Activated naive CD8-positive, alpha-beta T cell treated with anti-CD3 and anti-CD28 coated beads, Interleukin-2, amount 50 U/mL, for 24 hours (primary cell): ENCODE measurements around the gene CHST15.

Experiments used
- ATAC-seq: fragments of 150-1000 bp; cut with Tn5 transposase; one replicate; pipeline ENCODE4 v1.10.0; 2021
- DNase-seq: peaks from one replicate; pipeline ENCODE4 v3.0.0; 2021
- H3K27ac Mint-ChIP-seq: one replicate; pipeline ENCODE4 v1.8.0; 2021; ENCODE audit warnings: mild to moderate bottlenecking, mixed read lengths
- H3K27me3 Mint-ChIP-seq: one replicate; pipeline ENCODE4 v1.8.0; 2021; ENCODE audit warnings: mixed read lengths
- H3K36me3 Mint-ChIP-seq: one replicate; pipeline ENCODE4 v1.8.0; 2021; ENCODE audit warnings: low read depth, mixed read lengths
- H3K4me1 Mint-ChIP-seq: one replicate; pipeline ENCODE4 v1.8.0; 2021; ENCODE audit warnings: mixed read lengths
- H3K4me3 Mint-ChIP-seq: one replicate; pipeline ENCODE4 v1.8.0; 2021; ENCODE audit warnings: mild to moderate bottlenecking, moderate library complexity, mixed read lengths
- H3K9me3 Mint-ChIP-seq: one replicate; pipeline ENCODE4 v1.8.0; 2021; ENCODE audit warnings: mixed read lengths

The CHST15 gene

GRCh38 chr10:123994417-123995081, 98.8 kb downstream of the CHST15 start:
- Mint-ChIP-seq H3K27ac (no peak overlapping the region), H3K9me3 (no peaks in the 10 kb centered on the region), H3K36me3 (no peaks in the 10 kb centered on the region), H3K4me1 (peaks cover 15% of the 10 kb centered on the region), H3K4me3 (no peak overlapping the region), H3K27me3 (peaks cover 64% of the 10 kb centered on the region)
- DNase-seq (peak; percentile 84), ATAC-seq (peak; percentile 66)

DNA sequence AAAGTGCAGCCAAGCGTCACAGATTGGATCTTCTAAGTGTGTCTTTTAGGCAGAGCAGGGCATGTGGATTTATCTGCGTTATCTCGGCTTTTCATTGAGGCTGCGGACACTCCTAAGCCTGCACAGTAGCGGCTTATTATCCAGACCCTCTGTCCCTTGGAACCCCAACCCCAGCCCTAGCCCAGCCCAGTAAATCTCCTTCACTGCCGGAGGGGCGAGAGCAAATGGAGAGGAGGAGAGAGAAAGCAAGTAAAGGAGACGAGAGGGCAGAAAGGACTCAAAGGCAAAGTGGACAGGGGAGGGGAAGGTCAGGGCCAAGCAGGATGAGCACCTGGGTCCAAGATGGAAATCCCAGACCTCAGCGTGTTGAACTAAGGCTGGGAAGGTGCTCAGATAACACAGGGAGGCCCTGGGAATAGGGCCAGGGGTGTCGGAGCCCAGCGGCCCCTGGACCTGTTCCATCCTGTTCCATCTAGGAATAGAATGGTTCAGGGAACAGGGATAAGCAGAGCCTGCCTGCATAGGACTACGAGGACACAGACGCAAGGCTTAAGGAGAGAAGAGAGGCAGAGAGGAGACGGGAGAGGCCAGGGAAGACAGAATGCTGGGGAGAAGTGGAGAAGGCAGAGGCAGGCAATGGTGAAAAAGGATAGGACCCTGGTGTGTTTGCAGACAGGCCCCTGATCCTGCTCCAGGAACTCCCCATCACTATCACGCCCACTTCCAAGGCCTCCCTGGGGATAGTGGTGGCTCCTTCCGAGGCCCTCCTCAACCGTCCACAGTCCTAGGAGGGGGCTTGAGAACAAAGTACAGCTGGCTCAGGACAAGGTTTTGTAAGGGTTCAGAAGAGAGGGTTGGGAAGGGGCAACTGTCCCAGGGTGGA, 99.6 kb downstream of the CHST15 start:
- no peak for ATAC-seq
- Mint-ChIP-seq H3K4me1 (peaks cover 15% of the 10 kb centered on the region), H3K36me3 (no peaks in the 10 kb centered on the region), H3K27me3 (peaks cover 72% of the 10 kb centered on the region), H3K9me3 (no peaks in the 10 kb centered on the region), H3K4me3 (no peak overlapping the region), H3K27ac (no peak overlapping the region)
- DNase-seq = no peak

DNA sequence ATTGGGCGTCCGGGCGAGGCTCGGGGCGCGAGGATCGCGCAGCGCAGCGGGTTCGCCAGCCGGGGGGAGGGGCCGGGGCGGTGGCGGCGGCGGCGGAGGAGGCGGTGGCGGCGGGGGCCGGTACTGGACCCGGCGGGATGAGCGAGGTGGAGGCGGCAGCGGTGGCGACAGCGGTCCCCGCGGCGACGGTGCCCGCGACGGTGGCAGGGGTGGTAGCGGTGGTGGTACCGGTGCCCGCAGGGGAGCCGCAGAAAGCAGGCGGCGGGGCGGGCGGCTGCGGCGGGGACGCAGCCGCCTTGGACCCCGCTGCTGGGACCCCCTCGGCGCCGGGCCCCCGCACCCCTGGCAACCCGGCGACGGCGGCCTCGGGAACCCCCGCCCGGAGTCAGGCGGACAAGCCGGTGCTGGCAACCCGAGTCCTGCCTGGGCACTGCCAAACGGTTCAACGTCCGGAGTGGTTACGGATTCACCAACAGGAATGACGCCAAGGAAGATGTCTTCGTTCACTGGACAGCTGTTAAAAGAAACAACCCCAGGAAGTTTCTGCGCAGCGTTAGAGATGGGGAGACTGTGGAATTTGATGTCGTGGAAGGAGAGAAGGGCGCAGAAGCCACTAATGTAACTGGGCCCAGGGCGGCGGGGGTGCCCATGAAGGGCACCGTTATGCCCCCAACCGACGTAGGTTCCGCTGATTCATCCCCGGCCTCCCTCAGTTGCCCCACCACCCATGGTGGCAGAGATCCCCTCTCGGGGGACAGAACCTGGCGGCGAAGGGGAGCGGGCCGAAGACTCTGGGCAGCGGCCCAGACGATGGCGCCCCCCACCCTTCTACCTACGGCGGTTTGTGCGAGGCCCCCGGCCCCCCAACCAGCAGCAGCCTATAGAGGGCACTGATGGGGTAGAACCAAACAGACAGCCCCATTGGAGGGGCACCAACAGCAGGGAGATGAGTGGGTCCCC, 101.5 kb downstream of the CHST15 start:
- Mint-ChIP-seq H3K9me3 (no peaks in the 10 kb centered on the region), H3K4me1 (peaks cover 15% of the 10 kb centered on the region), H3K27ac (no peak overlapping the region), H3K36me3 (no peaks in the 10 kb centered on the region), H3K4me3 (no peak overlapping the region), H3K27me3 (peaks cover 68% of the 10 kb centered on the region)
- ATAC-seq (no peak), DNase-seq (no peak)

- Mint-ChIP-seq H3K27me3 (peaks cover 60% of the 10 kb centered on the region), H3K4me3 (no peak overlapping the region), H3K4me1 (peaks cover 15% of the 10 kb centered on the region), H3K9me3 (no peaks in the 10 kb centered on the region), H3K27ac (no peak overlapping the region), H3K36me3 (no peaks in the 10 kb centered on the region)
- DNase-seq = no peak
- ATAC-seq = no peak
Observed at GRCh38 chr10:123990889-123991288, 102.5 kb downstream of the CHST15 start.

DNA sequence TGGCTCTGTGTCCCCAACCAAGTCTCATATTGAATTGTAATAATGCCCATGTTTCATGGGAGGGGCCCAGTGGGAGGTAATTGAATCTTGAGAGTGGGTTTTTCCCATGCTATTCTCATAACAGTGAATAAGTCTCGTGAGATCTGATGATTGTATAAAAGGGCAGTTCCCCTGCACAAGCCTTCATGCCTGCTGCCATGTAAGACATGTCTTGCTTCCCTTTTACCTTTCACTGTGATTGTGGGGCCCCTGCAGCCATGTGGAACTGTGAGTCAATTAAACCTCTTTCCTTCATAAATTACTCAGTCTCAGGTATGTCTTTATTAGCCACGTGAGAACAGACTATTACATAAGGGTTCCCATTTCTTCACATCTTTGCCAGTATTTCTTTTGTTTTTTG, 104.7 kb downstream of the CHST15 start:
- Mint-ChIP-seq H3K4me3 (no peak overlapping the region), H3K9me3 (peaks cover 7% of the 10 kb centered on the region), H3K36me3 (no peaks in the 10 kb centered on the region), H3K27me3 (peaks cover 45% of the 10 kb centered on the region), H3K4me1 (peaks cover 7% of the 10 kb centered on the region), H3K27ac (no peak overlapping the region)
- no peak for DNase-seq
- no peak for ATAC-seq

GRCh38 chr10:123986736-123987135, 106.7 kb downstream of the CHST15 start:
- peaks cover 7% of the 10 kb centered on the region for H3K9me3 Mint-ChIP-seq
- H3K27me3 Mint-ChIP-seq = peaks cover 37% of the 10 kb centered on the region
- H3K4me3 Mint-ChIP-seq = no peak overlapping the region
- no peaks in the 10 kb centered on the region for H3K36me3 Mint-ChIP-seq
- DNase-seq = no peak
- peaks cover 4% of the 10 kb centered on the region for H3K4me1 Mint-ChIP-seq
- no peak overlapping the region for H3K27ac Mint-ChIP-seq
- ATAC-seq = no peak

DNA sequence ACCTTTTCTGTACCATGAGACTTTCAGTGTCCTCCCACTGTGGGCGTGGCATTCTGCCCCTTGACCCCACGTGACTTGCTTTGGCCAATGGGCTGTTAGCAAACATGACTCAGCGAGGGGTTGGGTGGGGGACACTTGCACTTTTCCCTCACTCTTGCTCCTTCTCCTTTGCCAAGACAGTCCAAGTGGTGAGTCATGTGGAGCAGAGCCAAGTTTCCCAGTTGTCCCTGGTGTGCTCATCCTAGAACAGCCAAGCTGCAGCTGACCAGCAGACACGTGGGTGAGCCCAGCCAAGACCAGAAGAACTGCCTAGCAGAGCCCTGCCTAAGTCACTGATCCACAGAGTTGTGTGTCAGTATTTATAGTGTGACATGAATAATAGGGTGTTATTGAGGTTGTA, 119.0 kb downstream of the CHST15 start:
- peaks cover 67% of the 10 kb centered on the region for H3K27me3 Mint-ChIP-seq
- DNase-seq = no peak
- H3K36me3 Mint-ChIP-seq = no peaks in the 10 kb centered on the region
- no peak for ATAC-seq
- peaks cover 3% of the 10 kb centered on the region for H3K9me3 Mint-ChIP-seq
- no peaks in the 10 kb centered on the region for H3K4me1 Mint-ChIP-seq
- H3K4me3 Mint-ChIP-seq = no peak overlapping the region
- no peak overlapping the region for H3K27ac Mint-ChIP-seq

DNA sequence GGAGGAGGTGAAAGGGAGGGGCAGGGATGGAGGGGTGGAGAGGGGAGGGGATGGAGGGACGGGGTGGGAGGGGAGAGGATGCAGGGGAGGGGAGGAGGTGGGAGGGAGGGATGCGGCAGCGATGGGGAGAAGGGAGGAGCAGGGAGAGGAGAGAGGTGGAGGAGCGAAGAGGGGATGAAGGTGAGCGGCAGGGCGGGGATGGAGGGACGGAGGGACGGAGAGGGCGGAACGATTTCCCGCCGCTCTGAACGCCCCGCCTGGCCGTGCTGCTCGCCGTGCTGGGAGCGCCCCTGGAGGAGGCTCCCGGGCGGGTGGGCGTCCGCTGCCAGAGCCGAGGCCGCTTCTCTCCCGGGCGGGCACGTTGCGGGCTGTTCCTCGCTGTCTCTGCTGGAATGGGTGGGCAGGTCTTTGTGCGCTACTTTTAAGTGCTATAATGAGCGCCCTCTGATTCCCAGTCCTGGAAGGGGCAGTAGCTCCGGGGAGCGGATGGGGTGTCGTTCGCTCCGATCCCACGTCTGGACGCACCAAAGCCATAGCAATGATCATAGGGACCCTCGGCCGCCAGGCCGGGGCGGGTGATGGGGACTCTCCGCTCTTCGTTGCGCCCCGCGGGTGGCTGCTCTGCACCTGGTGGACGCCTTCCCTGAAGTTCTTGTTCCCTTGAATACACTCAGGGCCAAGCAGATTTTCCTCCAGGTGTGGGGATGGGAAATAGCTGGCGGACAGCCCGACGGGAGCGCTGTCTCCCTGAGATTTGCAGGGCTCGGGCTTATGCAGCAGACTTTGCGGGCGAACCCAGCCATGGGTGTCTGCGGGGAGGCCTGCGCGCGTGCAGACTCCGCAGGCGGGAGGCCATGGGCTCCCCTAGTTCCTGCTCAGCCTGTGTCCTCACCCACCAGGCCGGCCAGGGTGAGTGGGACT, 120.7 kb downstream of the CHST15 start:
- Mint-ChIP-seq H3K36me3 (no peaks in the 10 kb centered on the region), H3K4me3 (no peak overlapping the region), H3K27ac (no peak overlapping the region), H3K27me3 (peaks cover 73% of the 10 kb centered on the region), H3K4me1 (no peaks in the 10 kb centered on the region), H3K9me3 (peaks cover 3% of the 10 kb centered on the region)
- no peak for DNase-seq
- no peak for ATAC-seq

GRCh38 chr10:123970927-123971286, 122.5 kb downstream of the CHST15 start:
- Mint-ChIP-seq H3K9me3 (peaks cover 3% of the 10 kb centered on the region), H3K4me3 (no peak overlapping the region), H3K27ac (no peak overlapping the region), H3K4me1 (no peaks in the 10 kb centered on the region), H3K27me3 (peaks cover 72% of the 10 kb centered on the region), H3K36me3 (no peaks in the 10 kb centered on the region)
- ATAC-seq (no peak), DNase-seq (no peak)

DNA sequence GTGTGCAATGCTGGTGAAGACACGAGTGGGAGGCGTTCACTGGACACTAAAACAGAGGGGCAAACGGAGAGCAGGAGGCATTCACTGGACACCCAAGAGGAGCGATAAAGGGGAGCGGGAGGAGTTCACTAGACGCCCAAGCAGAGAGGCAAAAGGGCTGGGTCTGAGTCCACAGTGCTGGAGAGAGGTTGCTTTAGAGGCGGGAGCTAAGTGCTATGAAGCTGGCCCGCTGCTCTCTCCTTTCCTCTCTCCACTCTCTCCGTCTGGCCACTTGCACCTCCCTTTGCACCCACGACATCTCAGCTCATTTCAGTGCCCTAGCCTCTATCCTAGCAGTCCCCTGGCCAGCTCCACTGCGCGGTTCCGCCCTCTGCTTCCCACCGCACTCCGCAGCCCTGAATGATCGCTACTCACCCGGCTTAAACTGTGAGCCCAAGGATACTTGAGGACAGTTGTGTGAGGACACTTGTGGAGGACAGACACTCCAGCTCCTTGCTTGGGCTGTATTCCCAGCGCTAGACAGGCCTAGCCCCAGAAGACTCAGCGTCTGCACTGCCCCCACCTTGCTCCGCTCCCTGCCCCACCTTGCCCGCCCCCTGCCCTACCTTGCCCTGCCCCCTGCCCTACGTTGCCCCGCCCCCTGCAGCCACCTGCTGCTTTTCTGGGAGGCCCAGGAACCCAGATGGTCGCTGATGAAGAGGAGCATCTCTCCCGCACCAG, 123.0 kb downstream of the CHST15 start:
- no peak for ATAC-seq

GRCh38 chr10:123967626-123968243, 125.7 kb downstream of the CHST15 start:
- no peaks in the 10 kb centered on the region for H3K9me3 Mint-ChIP-seq
- peaks cover 62% of the 10 kb centered on the region for H3K27me3 Mint-ChIP-seq
- peak; percentile 74 for DNase-seq
- no peaks in the 10 kb centered on the region for H3K36me3 Mint-ChIP-seq
- H3K27ac Mint-ChIP-seq = no peak overlapping the region
- ATAC-seq = peak; percentile 48
- no peak overlapping the region for H3K4me3 Mint-ChIP-seq
- no peaks in the 10 kb centered on the region for H3K4me1 Mint-ChIP-seq

More for the DNA sequence above, 123.0 kb downstream of the CHST15 start:
- Mint-ChIP-seq H3K27me3 (peaks cover 73% of the 10 kb centered on the region), H3K4me3 (no peak overlapping the region), H3K36me3 (no peaks in the 10 kb centered on the region), H3K27ac (no peak overlapping the region), H3K9me3 (peaks cover 3% of the 10 kb centered on the region), H3K4me1 (no peaks in the 10 kb centered on the region)
- no peak for DNase-seq

DNA sequence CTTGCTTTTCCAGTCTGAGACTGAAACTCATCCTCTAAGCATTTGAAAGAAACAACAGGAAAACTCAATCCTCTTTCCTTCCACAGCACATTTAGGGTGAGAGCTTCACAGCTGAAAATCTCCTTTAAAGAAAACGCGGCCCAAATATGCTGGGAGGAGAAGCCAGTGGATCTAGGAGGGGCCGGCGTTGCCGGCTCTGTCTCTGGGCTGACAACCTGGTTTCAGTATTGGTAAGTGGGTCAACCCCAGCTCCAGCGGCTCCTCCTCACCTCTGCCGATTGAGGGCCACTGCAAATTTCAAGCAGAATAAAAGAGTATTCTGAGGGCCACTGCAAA, 126.5 kb downstream of the CHST15 start:
- DNase-seq = no peak
- Mint-ChIP-seq H3K27ac (no peak overlapping the region), H3K4me3 (no peak overlapping the region), H3K9me3 (no peaks in the 10 kb centered on the region), H3K36me3 (no peaks in the 10 kb centered on the region), H3K27me3 (peaks cover 63% of the 10 kb centered on the region), H3K4me1 (no peaks in the 10 kb centered on the region)
- no peak for ATAC-seq
